Jurkat, Clone E6-1 (cell line): ENCODE data around the gene ALCAM.
"Not testable (repeated sequence)": the region's sequence is repeated elsewhere in the genome, so short reads cannot be mapped to it uniquely, and the experiment has no call there.

Experiments used
- DNase-seq: peaks from one replicate; pipeline ENCODE4 v3.0.0-alpha.2; 2011; ENCODE audit warnings: low read depth, low spot score
- H3K4me3 ChIP-seq: 2 replicates; pipeline ENCODE4 v1.5.1; 2011; ENCODE audit warnings: mild to moderate bottlenecking, low read length, control low read depth, moderate library complexity

Gene ALCAM

DNA sequence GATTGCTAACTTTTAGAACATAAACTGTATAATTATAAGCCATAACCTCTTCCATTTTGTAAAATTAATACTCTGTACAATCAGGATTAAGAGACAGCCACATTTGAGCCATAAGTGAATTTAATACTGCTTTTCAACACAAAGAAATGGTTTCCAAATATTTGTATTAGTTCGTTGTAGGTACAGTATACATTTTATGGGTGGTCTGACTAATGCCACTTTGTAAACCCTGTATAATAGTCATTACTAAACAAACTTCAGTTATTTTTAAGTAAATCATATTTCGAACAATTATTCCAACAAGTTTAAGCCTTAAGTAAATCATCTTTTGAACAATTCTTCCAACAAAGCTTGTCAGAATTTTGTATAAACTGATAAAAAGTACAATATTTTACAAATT is 11.0 kb downstream of the ALCAM start:
- H3K4me3 ChIP-seq, result no peak overlapping the region
- no peak for DNase-seq

- H3K4me3 ChIP-seq, result no peak overlapping the region
- no peak for DNase-seq
These were observed 18.5 kb downstream of the ALCAM start for GRCh38 chr3:105385179-105385578.

DNA sequence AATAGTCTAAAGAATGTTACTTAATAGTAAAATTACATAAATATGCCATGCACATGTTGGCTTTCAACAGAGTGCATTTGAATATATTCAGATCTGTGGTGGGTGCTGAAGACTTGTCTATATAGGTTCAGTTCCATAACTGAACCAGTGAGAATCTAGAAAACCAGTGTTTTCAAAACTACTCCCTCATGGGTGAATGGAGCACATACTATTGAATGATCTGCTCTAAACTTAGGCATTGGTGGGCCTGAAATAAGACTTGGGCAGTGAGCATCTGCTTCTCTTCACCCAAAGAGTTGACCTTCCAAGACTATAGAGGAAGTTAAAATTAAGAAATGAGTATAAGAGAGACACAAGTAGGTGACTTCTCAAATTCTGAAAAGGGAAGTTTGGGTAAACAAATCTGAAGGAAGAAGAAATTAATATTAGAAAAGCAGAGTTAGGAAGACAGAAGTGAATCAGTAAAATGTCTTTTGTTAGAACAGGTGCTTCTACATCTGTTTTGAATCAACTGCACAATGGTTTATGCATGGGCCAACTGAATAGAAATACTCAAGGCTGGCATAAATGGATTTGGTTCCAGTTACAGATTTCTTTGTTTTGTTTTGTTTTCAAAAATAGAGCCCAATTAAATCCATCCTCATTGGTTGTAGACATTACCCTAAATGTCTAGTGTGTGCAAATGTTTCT is 19.3 kb downstream of the ALCAM start:
- H3K4me3 ChIP-seq, result no peak overlapping the region
- DNase-seq, result no peak

DNA sequence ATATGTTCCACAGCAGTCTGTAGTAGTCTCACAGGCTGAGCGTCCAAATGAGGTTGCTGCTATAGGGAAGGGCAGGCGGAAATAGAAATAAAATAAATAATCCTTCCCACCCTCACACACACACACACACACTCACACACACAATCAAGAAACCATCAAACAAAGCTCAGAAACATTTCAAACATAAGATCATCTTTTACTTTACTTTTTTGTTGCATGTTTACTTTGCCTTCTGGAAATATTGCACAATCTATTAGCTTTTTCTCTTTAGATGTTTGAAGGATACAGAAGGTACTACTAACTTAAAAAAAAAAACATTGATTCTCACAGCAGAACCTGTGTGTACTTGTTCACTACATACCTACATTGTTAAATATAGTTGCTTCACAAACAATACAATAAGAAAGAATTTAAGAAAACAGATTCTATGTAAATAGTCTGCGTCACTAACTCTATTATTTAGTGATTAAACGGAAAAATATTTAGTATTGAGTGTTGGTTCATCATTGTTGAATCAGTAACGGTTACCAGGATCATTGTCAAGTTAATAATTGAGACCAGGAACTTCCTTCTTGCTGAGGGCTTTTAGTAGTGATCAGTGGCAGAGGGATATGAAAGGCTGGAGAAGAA is 20.5 kb downstream of the ALCAM start:
- DNase-seq, result no peak
- no peak overlapping the region for H3K4me3 ChIP-seq

GRCh38 chr3:105388176-105388575 is 21.5 kb downstream of the ALCAM start:
- no peak for DNase-seq
- no peak overlapping the region for H3K4me3 ChIP-seq

GRCh38 chr3:105389759-105390158 is 23.1 kb downstream of the ALCAM start:
- not testable (repeated sequence) for H3K4me3 ChIP-seq, DNase-seq

GRCh38 chr3:105392598-105392997 is 25.9 kb downstream of the ALCAM start:
- H3K4me3 ChIP-seq, DNase-seq: not testable (repeated sequence)

GRCh38 chr3:105394177-105394576 is 27.5 kb downstream of the ALCAM start:
- H3K4me3 ChIP-seq, result no peak overlapping the region
- no peak for DNase-seq

GRCh38 chr3:105397974-105398373 is 31.3 kb downstream of the ALCAM start:
- H3K4me3 ChIP-seq, result no peak overlapping the region
- DNase-seq, result no peak

DNA sequence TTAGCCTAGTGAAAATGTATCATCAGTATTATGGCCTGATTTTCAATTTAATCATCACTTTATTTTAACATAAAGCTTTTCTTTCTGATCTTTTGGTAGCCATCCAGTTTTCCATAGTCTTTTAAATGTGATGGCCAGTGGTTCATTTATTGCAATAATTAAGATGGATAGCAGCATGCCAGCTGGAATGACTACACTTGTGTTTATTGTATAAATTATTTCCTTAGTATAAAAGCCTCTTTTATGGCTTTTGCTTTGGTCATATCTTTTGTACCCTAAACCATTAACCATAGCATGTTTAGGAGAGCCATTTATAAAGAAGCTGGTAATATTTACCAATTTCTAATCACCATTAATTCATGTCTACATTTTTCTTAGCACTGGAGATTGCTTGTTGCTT is 31.7 kb downstream of the ALCAM start:
- no peak overlapping the region for H3K4me3 ChIP-seq
- no peak for DNase-seq

DNA sequence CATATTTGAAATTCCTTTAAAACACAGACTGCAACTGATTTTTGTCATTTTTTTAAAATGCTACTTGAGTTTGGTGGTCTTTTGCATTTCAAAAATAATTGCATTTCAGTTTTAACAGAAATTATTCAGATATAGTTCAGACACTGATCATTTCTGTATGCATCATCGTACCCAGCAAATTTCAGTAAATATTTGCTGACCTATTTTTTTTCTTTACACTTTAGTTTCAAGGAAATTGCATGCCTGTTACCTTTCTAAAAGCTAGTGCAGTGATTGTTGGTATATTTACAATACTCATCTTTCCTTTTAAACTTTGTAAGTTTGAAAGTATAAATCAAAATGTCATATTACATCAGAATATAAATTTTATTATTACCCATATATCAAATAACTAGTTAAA is 32.4 kb downstream of the ALCAM start:
- DNase-seq, result no peak

DNA sequence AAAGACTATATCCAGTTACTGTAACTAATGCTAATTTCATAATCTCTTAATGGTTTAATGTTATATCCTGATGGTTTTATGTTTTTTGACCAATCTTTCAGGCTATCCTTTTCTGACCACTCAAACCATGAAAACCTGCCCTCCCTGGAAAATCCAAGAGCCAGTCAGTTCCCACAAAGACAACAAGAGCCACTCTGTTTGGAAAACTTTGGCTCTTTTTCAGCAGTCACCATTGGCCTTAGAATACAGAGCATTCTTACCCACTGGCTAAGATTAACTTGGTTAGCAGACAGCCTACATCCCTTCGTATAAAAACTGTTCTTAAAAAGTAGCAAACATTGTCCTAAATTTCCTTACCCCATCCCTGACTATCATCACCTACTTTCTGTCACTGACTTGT is 32.9 kb downstream of the ALCAM start:
- DNase-seq, result no peak
- no peak overlapping the region for H3K4me3 ChIP-seq

More for the DNA sequence above, 32.4 kb downstream of the ALCAM start:
- H3K4me3 ChIP-seq, result no peak overlapping the region

DNA sequence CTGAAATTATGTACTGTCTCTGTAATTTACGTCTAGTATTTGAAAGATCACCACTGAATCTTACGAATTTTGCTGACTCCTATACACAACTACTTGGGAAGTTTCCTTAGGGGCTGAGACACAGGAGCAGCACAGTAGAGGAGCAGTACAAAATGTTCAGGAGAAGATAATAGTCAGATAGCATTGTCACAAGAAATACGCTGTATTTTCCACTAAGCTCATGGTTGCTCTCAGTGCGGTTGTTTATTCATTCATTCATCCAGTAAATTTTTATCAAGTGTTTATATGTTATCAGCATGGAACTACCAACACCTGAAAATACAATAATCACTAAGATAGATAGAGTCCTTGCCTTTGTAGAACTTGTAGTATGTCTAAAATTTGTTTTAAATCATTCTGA is 34.5 kb downstream of the ALCAM start:
- no peak overlapping the region for H3K4me3 ChIP-seq
- no peak for DNase-seq

- H3K4me3 ChIP-seq, result no peak overlapping the region
- DNase-seq, result no peak
These were observed 35.0 kb downstream of the ALCAM start for GRCh38 chr3:105401691-105402149.

GRCh38 chr3:105402287-105402801 is 35.6 kb downstream of the ALCAM start:
- H3K4me3 ChIP-seq, result no peak overlapping the region
- DNase-seq, result no peak

GRCh38 chr3:105403034-105403433 is 36.3 kb downstream of the ALCAM start:
- H3K4me3 ChIP-seq, DNase-seq: not testable (repeated sequence)

DNA sequence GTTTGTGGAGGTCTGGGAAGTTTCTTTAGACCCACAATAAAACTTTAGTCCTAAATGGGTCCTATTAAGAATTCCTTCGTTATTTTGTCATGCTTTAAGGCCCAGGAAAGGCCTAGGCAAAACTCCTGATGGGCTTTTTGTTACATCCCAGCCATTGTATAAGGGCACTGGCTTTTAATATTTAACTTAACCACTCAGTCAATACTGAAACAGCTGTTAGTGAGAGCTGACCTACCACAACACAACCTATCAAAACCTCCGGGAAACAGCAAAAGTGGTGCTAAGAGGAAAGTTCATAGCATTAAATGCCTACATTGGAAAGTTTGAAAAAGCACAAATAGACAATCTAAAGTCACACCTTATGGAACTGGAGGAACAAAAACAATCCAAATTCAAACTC is 39.6 kb downstream of the ALCAM start:
- no peak overlapping the region for H3K4me3 ChIP-seq
- DNase-seq, result no peak

DNA sequence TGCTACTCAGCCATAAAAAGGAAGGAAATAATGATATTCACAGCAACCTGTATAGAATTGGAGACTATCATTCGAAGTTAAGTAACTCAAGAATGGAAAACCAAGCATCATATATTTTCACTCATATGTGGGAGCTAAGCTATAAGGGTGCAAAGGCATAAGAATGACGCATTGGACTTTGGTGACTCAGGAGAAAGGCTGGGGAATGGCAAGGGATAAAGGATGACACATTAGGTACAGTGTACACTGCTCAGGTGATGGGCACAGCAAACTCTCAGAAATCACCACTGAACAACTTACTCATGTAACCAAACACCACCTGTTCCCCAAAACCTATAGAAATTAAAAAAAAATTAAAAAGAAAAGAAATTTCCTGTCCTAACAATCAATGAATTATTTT is 42.7 kb downstream of the ALCAM start:
- no peak for DNase-seq
- no peak overlapping the region for H3K4me3 ChIP-seq

DNA sequence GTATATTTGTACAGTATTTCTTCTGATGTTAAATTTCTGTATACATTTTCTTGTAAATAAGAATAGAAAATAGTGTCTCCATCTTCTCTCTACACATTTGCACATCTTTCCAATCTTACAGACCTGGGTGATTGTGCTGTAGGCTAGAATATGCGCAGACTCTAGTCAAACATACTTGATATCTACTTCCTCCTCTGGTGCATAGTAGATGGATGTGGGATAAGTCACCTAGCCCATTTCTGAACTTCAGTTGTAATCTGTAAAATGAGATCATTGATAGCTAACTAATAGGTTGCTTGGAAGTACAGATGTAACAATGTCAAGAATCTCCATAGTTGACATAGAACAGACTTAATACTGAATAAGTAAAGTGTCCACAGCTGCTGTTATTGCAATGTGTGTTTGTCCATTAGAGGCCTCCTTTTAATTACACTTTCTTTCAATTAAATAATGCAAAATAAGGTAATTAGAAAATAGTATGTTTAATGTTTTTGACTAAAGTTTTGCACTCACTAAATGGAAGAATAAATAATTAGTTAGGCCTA is 46.7 kb downstream of the ALCAM start:
- DNase-seq, result no peak
- H3K4me3 ChIP-seq, result no peak overlapping the region

- H3K4me3 ChIP-seq, result no peak overlapping the region
- DNase-seq, result no peak
These were observed 48.1 kb downstream of the ALCAM start for GRCh38 chr3:105414841-105415240.
